Psoas muscle (tissue), 8 donors: ENCODE measurements around the gene SLC39A11. TPM values are rescaled to one million over a fixed set of nuclear protein-coding genes. Genes with fewer than 3 reads are reported as not detected.

Experiments used
- ATAC-seq, 4 donors: fragments of 200-7000 bp; cut with Tn5 transposase; one replicate each; pipeline ENCODE4 v1.9.1; 2020; ENCODE audit warnings: moderate library complexity in 3 of 4, mild to moderate bottlenecking in 2 of 4
- DNase-seq, 2 donors: peaks; one replicate each; pipeline ENCODE4 v3.0.0-alpha.2; 2020
- H3K27ac ChIP-seq: fragments of 200-600 bp; one replicate; pipeline ENCODE4 v1.8.0; 2022
- H3K27me3 ChIP-seq, 3 donors: fragments of 200-600 bp in 1 of 3; one replicate each; pipeline versions ENCODE4 v1.6.1 to v1.8.0; 2013 to 2022; ENCODE audit warnings: low read length in 2 of 3, mild to moderate bottlenecking in 2 of 3, moderate library complexity in 1 of 3; ENCODE audit not compliant: insufficient read depth in 3 of 3
- H3K36me3 ChIP-seq, 2 donors: fragments of 200-600 bp in 1 of 2; one replicate each; pipeline versions ENCODE4 v1.6.1 to v1.8.0; 2013 to 2022; ENCODE audit warnings: low read depth in 1 of 2, mild to moderate bottlenecking in 1 of 2, moderate library complexity in 1 of 2; ENCODE audit not compliant: insufficient read depth in 1 of 2
- H3K4me1 ChIP-seq: fragments of 200-600 bp; one replicate; pipeline ENCODE4 v1.8.0; 2022
- H3K4me3 ChIP-seq: fragments of 200-600 bp; one replicate; pipeline ENCODE4 v1.8.0; 2022; ENCODE audit warnings: mild to moderate bottlenecking
- H3K9me3 ChIP-seq: fragments of 200-600 bp; one replicate; pipeline ENCODE4 v1.8.0; 2022
- CTCF ChIP-seq: fragments of 200-600 bp; IDR thresholded peaks from one replicate; pipeline ENCODE4 v1.8.0; 2022; ENCODE audit warnings: antibody characterized with exemption
- WGBS, 3 donors: extraction: QIAGEN DNeasy Blood & Tissue Kit; methylation state at CpG; one replicate each; pipeline versions ENCODE4 v1.1.6 to v1.1.7; 2013; 5-methylcytosine and 5-hydroxymethylcytosine counted together
- intact Hi-C, 2 donors: fragments of 100-400 bp; cut with DNase I; formaldehyde crosslinking; loops; one replicate each; pipeline versions ENCODE4 v1.11.0 to v1.14.2; 2022
- polyA plus RNA-seq, 3 donors: library from polyadenylated mRNA; stranded (reverse); fragments of 200-250 nt; gene quantifications; one replicate each; pipeline ENCODE4 v1.2.3, GENCODE V29; 2013
- total RNA-seq, 4 donors: library from RNA; stranded (reverse); fragmentation: NEBNext Ultra II Directional in 2 of 4; extraction: Animal tissue kit (Norgen Biotek cat#: 25700) in 2 of 4; gene quantifications; one replicate each; pipeline versions ENCODE4 v1.2.1 to v1.2.4, GENCODE V29; 2021 to 2023
- donor health status: healthy with polysubstance abuse.
- donor health status: DM: no; HTN: no; CAD: no; lungs with moderate emphysema.
- donor health status: Bipolar disorder and iron deficiency.
- donor health status: healthy.
- donor health status: DM: yes; HTN: yes; CAD: no.
- donor health status: DM: no; HTN: no; CAD: no.
- donor health status: DM: no; HTN: no; CAD: no.
- donor health status: DM: yes; HTN: yes; CAD: no.

The SLC39A11 gene
- total and polyA plus RNA-seq, 7 donors, result 1.6 to 9.7 (median 7.9) TPM

DNA sequence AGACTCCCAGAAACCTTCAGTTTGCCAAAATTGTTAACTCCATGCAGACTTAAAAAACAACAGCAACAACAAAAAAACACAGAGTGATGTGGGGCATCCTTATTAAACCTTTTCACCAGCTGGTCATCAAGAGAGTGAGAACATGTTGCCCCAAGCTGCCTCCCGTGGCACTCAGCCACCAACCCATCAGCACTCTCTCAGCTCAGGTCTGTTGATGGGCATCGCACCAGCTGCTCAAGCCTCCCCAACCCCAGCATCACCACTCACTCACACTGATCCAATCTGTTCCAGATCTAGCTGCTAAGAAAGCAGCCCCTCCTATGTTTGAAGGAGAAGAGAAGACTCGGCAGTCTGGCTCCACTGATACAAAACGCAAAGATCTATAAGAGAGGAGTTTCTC is 46.8 kb downstream of the SLC39A11 start:
- Histone ChIP-seq H3K27me3 (no peaks in the 10 kb centered on the region), H3K4me3 (no peak overlapping the region), H3K27ac (no peak overlapping the region), H3K4me1 (peaks cover 6% of the 10 kb centered on the region), H3K9me3 (no peaks in the 10 kb centered on the region), H3K36me3 (no peaks in the 10 kb centered on the region)
- ATAC-seq (peak in 1 of 4 donors; percentile 62), DNase-seq (no peak)
- 55 to 79% (median 65%) methylated on average over 4 of the region's 4 CpGs for WGBS, 3 donors
- TF ChIP-seq CTCF, result no peak
- intact Hi-C loops, result no loop called here

- Histone ChIP-seq H3K4me3 (no peak overlapping the region), H3K4me1 (peaks cover 6% of the 10 kb centered on the region), H3K27me3 (no peaks in the 10 kb centered on the region), H3K27ac (no peak overlapping the region), H3K9me3 (no peaks in the 10 kb centered on the region), H3K36me3 (no peaks in the 10 kb centered on the region)
- DNase-seq (no peak), ATAC-seq (no peak)
- intact Hi-C loops, result no loop called here
- 62 to 68% (median 64%) methylated on average over 8 of the region's 8 CpGs for WGBS, 3 donors
- TF ChIP-seq CTCF, result no peak
These were observed 48.6 kb downstream of the SLC39A11 start for GRCh38 chr17:73043686-73044581.

DNA sequence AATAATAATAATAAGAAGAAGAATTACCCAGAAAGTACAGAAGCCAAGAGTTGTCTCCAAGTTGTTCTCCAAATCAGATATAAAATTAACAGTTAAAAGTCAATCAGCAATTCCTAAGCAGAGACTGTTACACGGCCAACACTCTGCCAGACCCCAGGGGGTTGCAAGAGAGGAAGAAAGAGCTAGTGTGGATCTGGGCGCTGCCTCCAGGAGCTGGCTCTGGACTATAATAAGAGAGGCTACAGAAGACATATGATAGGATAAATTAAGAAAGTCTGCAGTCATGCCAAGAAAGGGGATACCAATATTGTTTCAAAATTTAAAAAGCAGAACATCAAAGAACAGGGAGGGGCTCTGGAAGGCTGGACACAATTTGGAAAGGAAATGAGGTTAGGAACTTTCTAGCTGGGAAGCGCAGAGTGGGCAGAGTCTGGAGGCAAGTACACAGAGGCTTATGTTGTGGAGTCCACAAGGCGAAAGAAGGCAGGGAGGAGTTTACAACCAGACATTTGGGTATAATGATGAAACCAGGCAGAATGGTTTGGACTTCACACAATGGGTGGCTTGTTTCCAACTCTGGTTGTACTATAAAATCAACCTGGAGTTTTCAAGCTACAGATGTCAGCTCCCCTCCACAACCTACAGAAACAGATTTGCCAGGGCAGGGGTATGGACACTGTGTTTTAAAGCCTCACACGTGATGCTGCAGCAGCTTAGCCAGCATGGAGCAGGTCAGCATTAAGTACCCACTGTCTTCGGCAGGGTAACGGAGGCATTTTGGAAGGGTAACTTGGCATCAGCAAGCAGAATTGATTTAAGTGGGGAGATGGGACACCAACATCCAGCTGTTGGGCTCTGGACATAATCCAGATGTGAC is 49.4 kb downstream of the SLC39A11 start:
- no peaks in the 10 kb centered on the region for H3K27me3 ChIP-seq
- WGBS, 3 donors, result 32 to 49% (median 37%) methylated on average over 7 of the region's 7 CpGs
- no peak for TF ChIP-seq CTCF
- no peak overlapping the region for H3K27ac ChIP-seq
- ATAC-seq, result peak in 1 of 4 donors; percentile 24
- H3K36me3 ChIP-seq, result no peaks in the 10 kb centered on the region
- DNase-seq, result no peak
- intact Hi-C loops, result no loop called here
- H3K4me1 ChIP-seq, result peaks cover 6% of the 10 kb centered on the region
- no peaks in the 10 kb centered on the region for H3K9me3 ChIP-seq
- H3K4me3 ChIP-seq, result no peak overlapping the region

GRCh38 chr17:73042225-73042624 is 50.3 kb downstream of the SLC39A11 start:
- no peaks in the 10 kb centered on the region for H3K9me3 ChIP-seq

More at GRCh38 chr17:73042225-73042624, 50.3 kb downstream of the SLC39A11 start:
- TF ChIP-seq CTCF, result no peak
- WGBS, 3 donors, result 59 to 79% (median 61%) methylated on average over 5 of the region's 5 CpGs
- DNase-seq (no peak), ATAC-seq (no peak)
- H3K4me1 ChIP-seq, result peaks cover 6% of the 10 kb centered on the region
- intact Hi-C loops, result no loop called here
- H3K27me3 ChIP-seq, result no peaks in the 10 kb centered on the region
- H3K36me3 ChIP-seq, result no peaks in the 10 kb centered on the region
- no peak overlapping the region for H3K27ac ChIP-seq
- H3K4me3 ChIP-seq, result no peak overlapping the region
